Measurements from ENCODE around the gene SEMA3D.

The SEMA3D gene

GRCh38 chr7:85074992-85075391, 111.9 kb downstream of the SEMA3D start:
- DNase-seq (ENCODE audit: low spot score in 2 of 2) = no peak

DNA sequence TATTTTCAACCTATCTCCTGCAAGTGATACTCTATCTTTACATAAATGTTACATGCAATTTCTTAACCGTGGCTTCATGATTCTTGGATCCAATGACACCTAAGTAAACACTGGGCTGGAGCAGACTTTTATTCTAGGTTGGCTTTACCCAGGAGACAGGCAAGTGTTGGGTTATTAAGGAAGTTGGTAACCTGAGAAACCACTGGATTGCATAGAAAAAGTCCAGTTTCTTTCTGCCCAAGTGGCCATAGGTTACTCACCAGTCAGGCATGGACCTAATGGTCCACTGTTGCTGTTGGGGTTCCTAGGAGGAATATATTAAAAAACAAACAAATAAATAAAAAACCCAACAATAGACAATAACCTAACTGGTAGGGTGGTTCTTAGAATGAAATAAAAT, 112.8 kb downstream of the SEMA3D start:
- no peaks in the 10 kb centered on the region for H3K9me3 ChIP-seq
- in situ Hi-C loops (cut with MboI; ENCODE audit: low sequenced_read_pairs) = no loop called here
- no peaks in the 10 kb centered on the region for H3K27me3 ChIP-seq (ENCODE audit: low read depth)
- no peaks in the 10 kb centered on the region for H3K36me3 ChIP-seq (replicated peaks)
- H3K4me1 ChIP-seq = no peaks in the 10 kb centered on the region
- H3K4me3 ChIP-seq = no peak overlapping the region
- no peak for DNase-seq (ENCODE audit: low spot score in 2 of 2)

More at GRCh38 chr7:85074992-85075391, 111.9 kb downstream of the SEMA3D start:
- Histone ChIP-seq H3K9me3 (no peaks in the 10 kb centered on the region), H3K27me3 (ENCODE audit: low read depth) (no peaks in the 10 kb centered on the region), H3K4me3 (no peak overlapping the region), H3K4me1 (no peaks in the 10 kb centered on the region), H3K36me3 (replicated peaks) (no peaks in the 10 kb centered on the region)
- in situ Hi-C loops (cut with MboI; ENCODE audit: low sequenced_read_pairs) = no loop called here

DNA sequence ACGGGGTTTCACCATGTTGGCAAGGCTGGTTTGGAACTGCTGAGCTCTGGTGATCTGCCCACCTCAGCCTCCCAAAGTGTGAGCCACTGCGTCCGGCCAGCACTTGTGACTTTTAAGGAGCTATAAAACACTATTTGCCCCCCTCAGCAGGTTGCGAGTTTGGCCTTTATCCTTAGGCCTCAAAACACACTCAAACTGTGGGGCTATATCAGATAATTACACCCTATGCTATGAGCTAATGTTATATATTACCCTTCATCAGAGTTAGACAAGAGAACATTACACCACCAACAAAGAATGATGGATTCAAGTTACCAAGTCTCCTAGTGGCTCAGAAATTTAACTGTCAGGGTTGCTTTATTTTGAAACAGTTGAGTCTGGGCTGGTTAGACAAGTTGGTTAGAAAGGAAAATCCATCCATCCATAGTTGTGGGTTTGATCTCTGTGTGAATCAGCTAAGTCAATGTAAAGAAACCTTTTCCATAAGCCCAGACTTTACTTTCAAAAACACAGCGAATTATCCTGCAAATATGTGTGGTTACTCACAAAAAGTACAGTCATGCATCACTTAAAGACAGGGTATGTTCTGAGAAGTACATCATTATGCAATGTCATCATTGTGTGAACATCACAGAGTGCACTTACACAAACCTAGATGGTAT, 115.8 kb downstream of the SEMA3D start:
- no peaks in the 10 kb centered on the region for H3K27me3 ChIP-seq (ENCODE audit: low read depth)
- in situ Hi-C loops (cut with MboI; ENCODE audit: low sequenced_read_pairs) = no loop called here
- H3K4me1 ChIP-seq = no peaks in the 10 kb centered on the region
- H3K36me3 ChIP-seq (replicated peaks) = no peaks in the 10 kb centered on the region
- no peak overlapping the region for H3K4me3 ChIP-seq
- no peak for DNase-seq (ENCODE audit: low spot score in 2 of 2)
- no peaks in the 10 kb centered on the region for H3K9me3 ChIP-seq

DNA sequence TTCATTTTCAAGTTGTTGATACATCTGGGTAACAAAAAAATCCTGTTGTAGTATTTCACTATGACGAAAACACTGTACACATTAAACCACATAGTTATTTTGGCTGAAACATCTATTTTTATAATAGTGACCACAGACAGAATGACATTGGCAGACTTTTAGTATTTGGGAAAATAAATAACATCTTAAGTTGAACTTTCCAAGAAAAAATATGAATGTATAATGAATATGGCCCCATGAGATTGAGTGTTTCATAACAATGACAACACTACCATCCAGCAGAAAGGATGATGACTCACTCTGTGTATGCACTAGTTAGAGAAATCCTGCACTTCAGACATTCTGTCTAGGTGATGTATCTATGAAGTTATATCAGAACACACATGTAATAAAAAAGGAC, 118.1 kb downstream of the SEMA3D start:
- no peak for DNase-seq (ENCODE audit: low spot score in 2 of 2)
- in situ Hi-C loops (cut with MboI; ENCODE audit: low sequenced_read_pairs) = no loop called here
- H3K4me1 ChIP-seq = no peaks in the 10 kb centered on the region
- no peak overlapping the region for H3K4me3 ChIP-seq
- no peaks in the 10 kb centered on the region for H3K36me3 ChIP-seq (replicated peaks)
- H3K9me3 ChIP-seq = no peaks in the 10 kb centered on the region
- no peaks in the 10 kb centered on the region for H3K27me3 ChIP-seq (ENCODE audit: low read depth)

- Histone ChIP-seq H3K9me3 (no peaks in the 10 kb centered on the region), H3K4me3 (no peak overlapping the region), H3K36me3 (replicated peaks) (no peaks in the 10 kb centered on the region), H3K4me1 (no peaks in the 10 kb centered on the region), H3K27me3 (ENCODE audit: low read depth) (no peaks in the 10 kb centered on the region)
- in situ Hi-C loops (cut with MboI; ENCODE audit: low sequenced_read_pairs) = no loop called here
- no peak for DNase-seq (ENCODE audit: low spot score in 2 of 2)
Measured at GRCh38 chr7:85067371-85067770, 119.5 kb downstream of the SEMA3D start.

GRCh38 chr7:85065888-85066485, 120.9 kb downstream of the SEMA3D start:
- Histone ChIP-seq H3K4me1 (no peaks in the 10 kb centered on the region), H3K4me3 (no peak overlapping the region), H3K36me3 (replicated peaks) (no peaks in the 10 kb centered on the region), H3K9me3 (no peaks in the 10 kb centered on the region), H3K27me3 (ENCODE audit: low read depth) (no peaks in the 10 kb centered on the region)
- DNase-seq (ENCODE audit: low spot score in 2 of 2) = no peak
- in situ Hi-C loops (cut with MboI; ENCODE audit: low sequenced_read_pairs) = no loop called here

GRCh38 chr7:85065306-85065705, 121.5 kb downstream of the SEMA3D start:
- Histone ChIP-seq H3K4me3 (no peak overlapping the region), H3K4me1 (no peaks in the 10 kb centered on the region), H3K9me3 (no peaks in the 10 kb centered on the region), H3K27me3 (ENCODE audit: low read depth) (no peaks in the 10 kb centered on the region), H3K36me3 (replicated peaks) (no peaks in the 10 kb centered on the region)
- DNase-seq (ENCODE audit: low spot score in 2 of 2) = no peak
- in situ Hi-C loops (cut with MboI; ENCODE audit: low sequenced_read_pairs) = no loop called here

DNA sequence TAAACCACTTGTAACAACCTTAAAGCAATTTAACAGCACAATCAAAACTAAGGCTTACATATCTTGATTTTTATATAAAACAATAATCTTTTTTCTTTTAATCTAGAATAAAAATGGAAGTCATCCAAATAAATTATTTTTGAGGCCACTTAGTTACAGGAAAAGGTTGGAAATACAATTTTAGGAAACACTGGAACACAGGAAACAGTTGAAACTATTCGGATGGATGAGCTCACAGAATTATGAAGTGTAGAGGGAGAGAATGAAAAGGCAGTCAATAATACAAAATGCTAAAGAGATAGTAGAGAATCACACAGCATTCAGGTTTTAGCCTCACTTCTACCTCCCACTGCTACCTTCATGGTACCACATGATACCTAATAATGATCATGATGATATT, 124.2 kb downstream of the SEMA3D start:
- no peak for DNase-seq (ENCODE audit: low spot score in 2 of 2)
- Histone ChIP-seq H3K27me3 (ENCODE audit: low read depth) (no peaks in the 10 kb centered on the region), H3K4me1 (no peaks in the 10 kb centered on the region), H3K9me3 (no peaks in the 10 kb centered on the region), H3K36me3 (replicated peaks) (no peaks in the 10 kb centered on the region), H3K4me3 (no peak overlapping the region)
- in situ Hi-C loops (cut with MboI; ENCODE audit: low sequenced_read_pairs) = no loop called here

DNA sequence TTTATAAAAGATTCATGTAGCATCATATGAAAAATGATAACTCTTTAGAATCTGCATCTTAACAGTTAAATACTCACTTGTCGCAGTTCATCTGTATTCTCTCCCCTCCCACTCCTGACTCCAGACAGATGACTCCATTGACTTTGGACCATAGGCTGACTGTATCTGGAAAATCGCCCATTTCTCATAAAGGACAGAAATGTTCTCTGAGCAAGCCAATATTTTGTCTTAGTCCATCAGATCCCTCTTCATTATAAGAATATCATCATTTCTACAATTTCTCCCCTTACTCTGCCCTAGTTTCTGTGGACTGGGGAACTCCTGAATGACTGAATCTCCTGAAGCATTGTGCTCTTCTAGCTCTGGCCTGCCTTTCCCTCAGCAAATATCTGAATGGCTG, 125.4 kb downstream of the SEMA3D start:
- no peak for DNase-seq (ENCODE audit: low spot score in 2 of 2)
- Histone ChIP-seq H3K9me3 (no peaks in the 10 kb centered on the region), H3K4me3 (no peak overlapping the region), H3K36me3 (replicated peaks) (no peaks in the 10 kb centered on the region), H3K4me1 (no peaks in the 10 kb centered on the region), H3K27me3 (ENCODE audit: low read depth) (no peaks in the 10 kb centered on the region)
- in situ Hi-C loops (cut with MboI; ENCODE audit: low sequenced_read_pairs) = no loop called here

GRCh38 chr7:85060696-85061095, 126.2 kb downstream of the SEMA3D start:
- H3K27me3 ChIP-seq (ENCODE audit: low read depth) = no peaks in the 10 kb centered on the region
- H3K9me3 ChIP-seq = no peaks in the 10 kb centered on the region
- in situ Hi-C loops (cut with MboI; ENCODE audit: low sequenced_read_pairs) = no loop called here
- no peaks in the 10 kb centered on the region for H3K4me1 ChIP-seq
- H3K36me3 ChIP-seq (replicated peaks) = no peaks in the 10 kb centered on the region
- DNase-seq (ENCODE audit: low spot score in 2 of 2) = no peak
- H3K4me3 ChIP-seq = no peak overlapping the region

DNA sequence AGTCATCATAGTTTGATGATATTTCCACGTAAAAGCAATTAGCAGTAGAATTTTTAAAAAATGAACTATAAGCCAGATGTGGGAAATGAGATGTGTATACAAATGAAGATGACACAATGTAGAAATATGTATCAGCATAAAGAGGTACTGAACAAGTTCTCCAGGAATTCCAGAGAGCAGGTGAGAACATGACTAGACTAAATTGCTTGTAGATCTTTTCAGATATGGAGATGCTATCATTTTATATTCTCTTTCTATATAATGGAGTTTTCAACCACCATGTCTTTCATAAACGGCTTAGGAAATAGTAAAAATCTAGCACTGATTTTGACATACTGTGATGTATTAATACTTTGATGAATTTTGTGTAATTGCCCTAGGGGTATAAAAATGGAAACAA, 130.9 kb downstream of the SEMA3D start:
- in situ Hi-C loops (cut with MboI; ENCODE audit: low sequenced_read_pairs) = no loop called here
- Histone ChIP-seq H3K9me3 (no peaks in the 10 kb centered on the region), H3K4me1 (peaks cover 8% of the 10 kb centered on the region; the same call in 1 of the 2 replicates), H3K27me3 (ENCODE audit: low read depth) (no peaks in the 10 kb centered on the region), H3K36me3 (replicated peaks) (no peaks in the 10 kb centered on the region), H3K4me3 (no peak overlapping the region)
- no peak for DNase-seq (ENCODE audit: low spot score in 2 of 2)

GRCh38 chr7:85055196-85055595, 131.7 kb downstream of the SEMA3D start:
- no peaks in the 10 kb centered on the region for H3K36me3 ChIP-seq (replicated peaks)
- in situ Hi-C loops (cut with MboI; ENCODE audit: low sequenced_read_pairs) = no loop called here
- peaks cover 8% of the 10 kb centered on the region for H3K4me1 ChIP-seq
- no peaks in the 10 kb centered on the region for H3K27me3 ChIP-seq (ENCODE audit: low read depth)
- H3K4me3 ChIP-seq = no peak overlapping the region
- no peak for DNase-seq (ENCODE audit: low spot score in 2 of 2)
- H3K9me3 ChIP-seq = no peaks in the 10 kb centered on the region

DNA sequence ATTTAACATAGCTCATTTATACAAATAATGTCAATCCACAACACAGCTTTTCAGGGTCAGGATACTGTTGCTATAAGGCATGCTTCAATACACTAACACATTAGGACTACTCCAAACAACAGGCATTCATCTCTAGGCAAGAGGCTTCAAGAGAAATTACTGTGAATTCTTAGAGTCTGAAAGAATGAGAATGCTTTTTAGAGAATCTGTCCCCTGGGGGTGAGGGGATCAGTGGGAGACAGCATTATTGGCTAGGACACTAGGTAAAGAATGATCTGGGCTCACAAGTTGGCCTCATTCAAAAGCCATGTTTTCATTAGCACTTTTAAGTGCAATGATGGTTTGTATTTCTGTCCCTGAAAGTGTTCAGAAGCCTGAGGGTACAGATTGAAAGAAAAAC, 132.6 kb downstream of the SEMA3D start:
- H3K9me3 ChIP-seq = no peaks in the 10 kb centered on the region
- H3K4me1 ChIP-seq = peaks cover 14% of the 10 kb centered on the region
- H3K27me3 ChIP-seq (ENCODE audit: low read depth) = no peaks in the 10 kb centered on the region
- DNase-seq (ENCODE audit: low spot score in 2 of 2) = peak; percentile 59 to 74
- H3K36me3 ChIP-seq (replicated peaks) = no peaks in the 10 kb centered on the region
- no peak overlapping the region for H3K4me3 ChIP-seq
- in situ Hi-C loops (cut with MboI; ENCODE audit: low sequenced_read_pairs) = no loop called here

- in situ Hi-C loops (cut with MboI; ENCODE audit: low sequenced_read_pairs) = no loop called here
Measured at GRCh38 chr7:85052894-85053293, 134.0 kb downstream of the SEMA3D start.

More at GRCh38 chr7:85052894-85053293, 134.0 kb downstream of the SEMA3D start:
- DNase-seq (ENCODE audit: low spot score in 2 of 2) = no peak
- Histone ChIP-seq H3K36me3 (replicated peaks) (no peaks in the 10 kb centered on the region), H3K27me3 (ENCODE audit: low read depth) (no peaks in the 10 kb centered on the region), H3K4me1 (peaks cover 14% of the 10 kb centered on the region), H3K4me3 (no peak overlapping the region), H3K9me3 (no peaks in the 10 kb centered on the region)
